PC-9 (cell line): ENCODE data around the gene CA7.

Experiments
- EZH2 ChIP-seq: fragments of 200-600 bp; sonication (generic); IDR thresholded peaks from 2 replicates; pipeline ENCODE4 v1.8.0; 2017; ENCODE audit warnings: antibody characterized with exemption, low read depth
- TF ChIP-seq, protein P1 (sequence below): fragments of 200-600 bp; sonication (generic); conservative IDR thresholded peaks from 2 replicates; pipeline ENCODE4 v1.6.1; 2017; ENCODE audit warnings: mixed run types, antibody characterized with exemption, mild to moderate bottlenecking, moderate library complexity

DNA sequence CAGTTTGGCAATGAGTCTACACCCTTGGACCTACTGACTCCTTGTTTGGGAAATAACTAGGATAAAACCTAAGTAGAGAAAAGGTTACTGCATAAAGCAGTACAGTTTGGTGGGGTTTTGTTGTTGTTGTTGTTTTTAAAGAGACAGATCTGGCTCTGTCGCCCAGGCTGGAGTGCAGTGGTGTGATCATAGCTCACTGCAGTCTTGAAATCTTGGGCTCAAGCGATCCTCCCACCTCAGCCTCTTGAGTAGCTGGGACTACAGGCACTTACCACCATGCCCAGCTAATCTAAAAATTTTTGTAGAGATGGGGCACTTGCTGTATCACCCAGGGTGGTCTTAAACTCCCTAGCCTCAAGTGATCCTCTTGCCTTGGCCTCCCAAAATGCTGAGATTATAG, 37.3 kb downstream of the CA7 start:
- TF ChIP-seq, protein P1, sequence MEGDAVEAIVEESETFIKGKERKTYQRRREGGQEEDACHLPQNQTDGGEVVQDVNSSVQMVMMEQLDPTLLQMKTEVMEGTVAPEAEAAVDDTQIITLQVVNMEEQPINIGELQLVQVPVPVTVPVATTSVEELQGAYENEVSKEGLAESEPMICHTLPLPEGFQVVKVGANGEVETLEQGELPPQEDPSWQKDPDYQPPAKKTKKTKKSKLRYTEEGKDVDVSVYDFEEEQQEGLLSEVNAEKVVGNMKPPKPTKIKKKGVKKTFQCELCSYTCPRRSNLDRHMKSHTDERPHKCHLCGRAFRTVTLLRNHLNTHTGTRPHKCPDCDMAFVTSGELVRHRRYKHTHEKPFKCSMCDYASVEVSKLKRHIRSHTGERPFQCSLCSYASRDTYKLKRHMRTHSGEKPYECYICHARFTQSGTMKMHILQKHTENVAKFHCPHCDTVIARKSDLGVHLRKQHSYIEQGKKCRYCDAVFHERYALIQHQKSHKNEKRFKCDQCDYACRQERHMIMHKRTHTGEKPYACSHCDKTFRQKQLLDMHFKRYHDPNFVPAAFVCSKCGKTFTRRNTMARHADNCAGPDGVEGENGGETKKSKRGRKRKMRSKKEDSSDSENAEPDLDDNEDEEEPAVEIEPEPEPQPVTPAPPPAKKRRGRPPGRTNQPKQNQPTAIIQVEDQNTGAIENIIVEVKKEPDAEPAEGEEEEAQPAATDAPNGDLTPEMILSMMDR, result no peak
- TF ChIP-seq EZH2, result no peak
